Kidney (tissue), 14 donors: ENCODE data around the gene ALKBH3. TPM values are rescaled to one million over a fixed set of nuclear protein-coding genes. Genes with fewer than 3 reads are reported as not detected.

ENCODE experiments used
- DNase-seq, 5 donors: peaks; one replicate each; pipeline ENCODE4 v3.0.0-alpha.2; 2013 to 2020
- FAIRE-seq: peaks from 2 replicates; lab custom pipeline; 2012; peaks lifted over from hg19 to GRCh38; lab: Jason Lieb, UNC
- H3K27ac ChIP-seq, 2 donors: one replicate each; pipeline ENCODE4 v1.7.0; 2013; ENCODE audit warnings: low read depth in 2 of 2, low read length in 2 of 2, inconsistent platforms in 1 of 2
- H3K27me3 ChIP-seq: one replicate; pipeline ENCODE4 v1.7.1; 2013; ENCODE audit warnings: low read length, inconsistent platforms; ENCODE audit not compliant: control insufficient read depth, insufficient read depth
- H3K36me3 ChIP-seq, 3 donors: one replicate each; pipeline versions ENCODE4 v1.7.0 to v1.7.1; 2013; ENCODE audit warnings: low read length in 3 of 3, control low read depth in 1 of 3, inconsistent platforms in 1 of 3; ENCODE audit not compliant: insufficient read depth in 3 of 3, control insufficient read depth in 2 of 3
- H3K4me1 ChIP-seq, 3 donors: one replicate each; pipeline versions ENCODE4 v1.7.0 to v1.7.1; 2013; ENCODE audit warnings: low read length in 3 of 3, inconsistent platforms in 1 of 3, low read depth in 1 of 3; ENCODE audit not compliant: control insufficient read depth in 2 of 3, insufficient read depth in 2 of 3
- H3K4me3 ChIP-seq, 3 donors: one replicate each; pipeline versions ENCODE4 v1.7.0 to v1.8.1; 2013; ENCODE audit warnings: low read length in 3 of 3, control low read depth in 1 of 3, inconsistent platforms in 1 of 3
- H3K9ac ChIP-seq, 3 donors: one replicate each; pipeline versions ENCODE4 v1.7.0 to v1.7.1; 2013; ENCODE audit warnings: low read length in 3 of 3, control low read depth in 1 of 3, inconsistent platforms in 1 of 3
- H3K9me3 ChIP-seq, 3 donors: one replicate each; pipeline versions ENCODE4 v1.7.0 to v1.7.1; 2013; ENCODE audit warnings: low read length in 3 of 3, control low read depth in 1 of 3, inconsistent platforms in 1 of 3; ENCODE audit not compliant: control insufficient read depth in 2 of 3, insufficient read depth in 1 of 3
- CTCF ChIP-seq: IDR thresholded peaks from 3 replicates; pipeline ENCODE4 v1.5.1; 2012; ENCODE audit warnings: mild to moderate bottlenecking, moderate library complexity, borderline replicate concordance; ENCODE audit not compliant: insufficient read depth; ENCODE audit errors: extremely low read depth
- intact Hi-C: fragments of 100-400 bp; cut with DNase I; formaldehyde crosslinking; loops from one replicate; pipeline ENCODE4 v1.11.1; 2022
- polyA plus RNA-seq: library from polyadenylated mRNA; stranded (reverse); fragments of 350-450 nt; fragmentation: Illumina TruSeq; extraction: RNeasy Lipid Tissue Mini Kit (QIAGEN cat#74804); gene quantifications from one replicate; pipeline ENCODE4 v1.2.3, GENCODE V29; 2014; ENCODE audit warnings: low read depth, low replicate concordance; ENCODE audit not compliant: insufficient read depth
- total RNA-seq: library from RNA; stranded (reverse); fragmentation: NEBNext Ultra II Directional; extraction: Animal tissue kit (Norgen Biotek cat#: 25700); gene quantifications from one replicate; pipeline ENCODE4 v1.2.1, GENCODE V29; 2021
- donor health status: control.
- donor health status: control.
- donor health status: control.
- donor health status: control.
- donor health status: control.
- donor health status: DM: yes; HTN: yes; CAD: no.
- donor health status: Normal renal cell carcinoma (clear cell type).

The ALKBH3 gene
- total and polyA plus RNA-seq, 2 donors from 2014 or later: 23.8 to 49.0 TPM

- Histone ChIP-seq H3K27me3 (no peaks in the 10 kb centered on the region), H3K4me1 (no peaks in the 10 kb centered on the region), H3K36me3 (peaks cover 0 to 10% (median 0%) of the 10 kb centered on the region in 3 donors), H3K9ac (no peak overlapping the region), H3K9me3 (peaks cover 0 to 4% (median 0%) of the 10 kb centered on the region in 3 donors), H3K27ac (no peak overlapping the region), H3K4me3 (no peak overlapping the region)
- intact Hi-C loops: no loop called here
- DNase-seq: no peak
- no peak for TF ChIP-seq CTCF
- no peak for FAIRE-seq
Observed at GRCh38 chr11:43856993-43857392, 23.6 kb upstream of the ALKBH3 start.

GRCh38 chr11:43861141-43861540 lies 19.5 kb upstream of the ALKBH3 start:
- H3K9me3 ChIP-seq: peaks cover 0 to 4% (median 0%) of the 10 kb centered on the region in 3 donors
- TF ChIP-seq CTCF: no peak
- intact Hi-C loops: no loop called here
- FAIRE-seq (no peak), DNase-seq (no peak)
- H3K27ac ChIP-seq: no peak overlapping the region
- no peak overlapping the region for H3K9ac ChIP-seq
- H3K4me1 ChIP-seq: no peaks in the 10 kb centered on the region
- H3K4me3 ChIP-seq: no peak overlapping the region
- no peaks in the 10 kb centered on the region for H3K27me3 ChIP-seq
- no peaks in the 10 kb centered on the region for H3K36me3 ChIP-seq

- Histone ChIP-seq H3K9ac (no peak overlapping the region), H3K27me3 (no peaks in the 10 kb centered on the region), H3K9me3 (no peaks in the 10 kb centered on the region), H3K27ac (no peak overlapping the region), H3K4me3 (no peak overlapping the region), H3K4me1 (no peaks in the 10 kb centered on the region), H3K36me3 (no peaks in the 10 kb centered on the region)
- intact Hi-C loops: no loop called here
- DNase-seq (no peak), FAIRE-seq (no peak)
- no peak for TF ChIP-seq CTCF
Observed at GRCh38 chr11:43866520-43866919, 14.1 kb upstream of the ALKBH3 start.

DNA sequence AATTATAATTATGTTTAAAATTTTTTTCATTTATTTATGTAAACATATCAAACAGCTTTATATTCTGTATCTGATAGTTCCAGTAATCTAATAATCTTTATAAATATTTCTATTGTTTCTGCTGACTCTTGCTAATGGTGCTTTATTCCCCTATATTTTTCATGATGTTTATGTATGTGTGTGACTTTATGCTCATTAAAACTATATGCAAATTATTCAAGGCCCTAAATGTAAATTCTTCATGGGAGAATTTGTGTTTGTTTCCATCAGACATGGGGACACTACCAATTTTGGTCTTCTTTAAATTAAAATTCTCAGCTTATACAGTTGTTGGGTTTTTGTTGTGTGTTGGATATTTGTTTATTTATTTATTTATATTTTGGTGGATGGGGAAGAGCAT lies 13.7 kb upstream of the ALKBH3 start:
- H3K9ac ChIP-seq: no peak overlapping the region
- no peak overlapping the region for H3K27ac ChIP-seq
- intact Hi-C loops: no loop called here
- no peaks in the 10 kb centered on the region for H3K27me3 ChIP-seq
- H3K9me3 ChIP-seq: no peaks in the 10 kb centered on the region
- TF ChIP-seq CTCF: no peak
- no peaks in the 10 kb centered on the region for H3K36me3 ChIP-seq
- no peaks in the 10 kb centered on the region for H3K4me1 ChIP-seq
- DNase-seq: no peak
- no peak overlapping the region for H3K4me3 ChIP-seq
- peak; percentile 46 for FAIRE-seq
